GM19351 (cell line): ENCODE measurements around the gene RHPN2.

Source experiments
- ATAC-seq: cut with Tn5 transposase; IDR thresholded peaks from one replicate; pipeline ENCODE4 v1.9.1; 2021; ENCODE audit warnings: mild to moderate bottlenecking, moderate library complexity; ENCODE audit not compliant: unreplicated experiment

The RHPN2 gene

GRCh38 chr19:33064792-33065550, at the start of gene RHPN2:
Gene RHPN2 (minus strand): TSS chr19:33064888. CDS start chr19:33064852, 36 bp downstream.
- peak; percentile 81 for ATAC-seq

GRCh38 chr19:33114312-33114711, 49.6 kb upstream of the RHPN2 start:
- ATAC-seq, result no peak

GRCh38 chr19:33111587-33111986, 46.9 kb upstream of the RHPN2 start:
- ATAC-seq, result no peak

GRCh38 chr19:33110137-33110910, 45.6 kb upstream of the RHPN2 start:
- ATAC-seq, result no peak

GRCh38 chr19:33108161-33108560, 43.5 kb upstream of the RHPN2 start:
- no peak for ATAC-seq

GRCh38 chr19:33102893-33103292, 38.2 kb upstream of the RHPN2 start:
- ATAC-seq, result no peak

- no peak for ATAC-seq
Observed at GRCh38 chr19:33100894-33101644, 36.4 kb upstream of the RHPN2 start.

- ATAC-seq, result no peak
Observed at GRCh38 chr19:33098055-33098534, 33.4 kb upstream of the RHPN2 start.

GRCh38 chr19:33096005-33096404, 31.3 kb upstream of the RHPN2 start:
- ATAC-seq, result no peak

GRCh38 chr19:33094436-33095067, 29.9 kb upstream of the RHPN2 start:
- no peak for ATAC-seq

GRCh38 chr19:33093420-33094210, 28.9 kb upstream of the RHPN2 start:
- ATAC-seq, result no peak

GRCh38 chr19:33090179-33090578, 25.5 kb upstream of the RHPN2 start:
- no peak for ATAC-seq

- no peak for ATAC-seq
Observed at GRCh38 chr19:33089010-33089409, 24.3 kb upstream of the RHPN2 start.

GRCh38 chr19:33086955-33087354, 22.3 kb upstream of the RHPN2 start:
- ATAC-seq, result no peak

GRCh38 chr19:33085570-33086128, 21.0 kb upstream of the RHPN2 start:
- ATAC-seq, result no peak

GRCh38 chr19:33080761-33081681, 16.3 kb upstream of the RHPN2 start, which contains the start of gene GPATCH1:
Gene GPATCH1 (plus strand): TSS chr19:33081181. CDS start chr19:33081194, 13 bp downstream.
- ATAC-seq, result peak; percentile 92

GRCh38 chr19:33075519-33075918, 10.8 kb upstream of the RHPN2 start:
- ATAC-seq, result no peak

GRCh38 chr19:33071887-33072286, 7.2 kb upstream of the RHPN2 start:
- ATAC-seq, result no peak

- ATAC-seq, result no peak
Observed at GRCh38 chr19:33067121-33067520, 2.4 kb upstream of the RHPN2 start.
